ENCODE measurements around the gene WWOX.

DNA sequence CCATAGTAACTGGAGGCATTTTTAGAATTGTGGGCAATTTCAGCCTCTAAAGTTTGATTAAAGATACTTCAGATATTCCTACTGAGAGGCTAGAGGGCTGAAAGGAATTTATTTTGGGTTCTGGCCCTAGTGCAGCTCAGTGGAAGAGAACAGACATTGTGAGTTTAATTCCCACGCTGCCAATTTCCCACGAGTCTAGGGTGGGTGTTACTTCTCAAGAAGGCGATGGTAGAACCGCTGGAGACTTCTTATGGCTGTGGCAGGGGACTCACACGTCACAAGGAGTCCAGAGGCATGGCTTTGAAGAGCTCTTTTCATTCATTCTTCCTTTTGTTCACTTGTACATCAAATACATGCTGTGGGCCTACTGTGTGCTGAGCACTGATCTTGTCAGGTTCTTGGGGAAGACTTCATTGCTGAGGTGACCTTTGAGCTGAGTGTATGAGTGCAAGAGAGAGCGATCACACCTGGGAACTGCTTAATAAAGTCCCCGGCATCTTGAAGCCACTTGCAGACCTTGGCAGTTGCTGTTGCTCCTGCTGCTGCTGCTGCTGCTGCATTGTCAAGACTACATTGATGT, 111.7 kb downstream of the WWOX start:
- TF ChIP-seq EZH2 (IDR thresholded peaks at IDR 0.05; ENCODE audit: low read length, unreplicated experiment) = no peak
- TF ChIP-seq, protein P1, sequence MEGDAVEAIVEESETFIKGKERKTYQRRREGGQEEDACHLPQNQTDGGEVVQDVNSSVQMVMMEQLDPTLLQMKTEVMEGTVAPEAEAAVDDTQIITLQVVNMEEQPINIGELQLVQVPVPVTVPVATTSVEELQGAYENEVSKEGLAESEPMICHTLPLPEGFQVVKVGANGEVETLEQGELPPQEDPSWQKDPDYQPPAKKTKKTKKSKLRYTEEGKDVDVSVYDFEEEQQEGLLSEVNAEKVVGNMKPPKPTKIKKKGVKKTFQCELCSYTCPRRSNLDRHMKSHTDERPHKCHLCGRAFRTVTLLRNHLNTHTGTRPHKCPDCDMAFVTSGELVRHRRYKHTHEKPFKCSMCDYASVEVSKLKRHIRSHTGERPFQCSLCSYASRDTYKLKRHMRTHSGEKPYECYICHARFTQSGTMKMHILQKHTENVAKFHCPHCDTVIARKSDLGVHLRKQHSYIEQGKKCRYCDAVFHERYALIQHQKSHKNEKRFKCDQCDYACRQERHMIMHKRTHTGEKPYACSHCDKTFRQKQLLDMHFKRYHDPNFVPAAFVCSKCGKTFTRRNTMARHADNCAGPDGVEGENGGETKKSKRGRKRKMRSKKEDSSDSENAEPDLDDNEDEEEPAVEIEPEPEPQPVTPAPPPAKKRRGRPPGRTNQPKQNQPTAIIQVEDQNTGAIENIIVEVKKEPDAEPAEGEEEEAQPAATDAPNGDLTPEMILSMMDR (conservative IDR thresholded peaks at IDR 0.05; ENCODE audit: low read depth, low read length) = no peak
- TF ChIP-seq EZH2phosphoT487 (IDR thresholded peaks at IDR 0.05; ENCODE audit: borderline replicate concordance, low read length) = no peak
